Stimulated activated naive CD4-positive, alpha-beta T cell treated with Interleukin-2 at 50 U/mL for 16 hours (primary cell): ENCODE measurements around the gene CROCC2.

Experiments
- DNase-seq: peaks from one replicate; lab custom pipeline; 2025; lab: John Stamatoyannopoulos, UW

The CROCC2 gene

DNA sequence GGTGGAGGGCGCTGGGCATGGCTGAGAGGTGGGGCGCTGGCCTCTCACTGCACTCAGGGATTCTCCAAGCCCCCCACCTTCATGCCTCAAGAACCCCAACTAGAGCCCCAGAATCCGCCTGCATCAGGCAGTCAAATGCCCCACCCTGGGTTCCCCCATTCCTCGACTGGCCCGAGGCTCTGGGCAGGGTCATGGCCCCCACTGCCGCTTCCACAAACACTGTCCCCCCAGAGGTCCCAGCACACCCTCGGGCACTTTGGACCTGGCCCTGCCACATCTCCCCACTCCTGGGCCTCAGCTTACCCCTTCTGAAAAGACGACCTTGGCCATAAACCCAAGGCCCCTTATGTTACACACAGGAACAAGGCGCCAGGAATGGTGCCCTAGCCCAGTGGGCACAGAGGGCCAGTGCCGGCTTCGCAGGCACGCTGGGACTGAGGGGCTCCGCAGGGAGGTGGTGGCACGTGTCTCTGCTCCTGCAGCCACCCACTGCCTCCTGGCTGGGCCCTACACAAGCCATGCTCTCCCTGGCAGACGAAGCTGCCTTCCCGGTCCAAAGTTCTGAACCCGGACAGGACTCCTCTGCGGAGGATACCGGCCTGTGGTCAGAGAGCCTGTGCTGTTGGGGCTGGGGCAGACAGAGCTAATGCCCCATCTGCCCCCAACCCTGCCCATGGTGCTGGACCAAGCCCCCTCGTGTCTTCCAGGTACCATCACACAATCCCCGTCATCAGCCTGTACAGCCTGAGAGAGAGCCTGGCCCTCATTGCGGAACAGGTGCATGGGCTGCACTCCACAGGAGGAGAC is 30.7 kb upstream of the CROCC2 start:
- DNase-seq: no peak

DNA sequence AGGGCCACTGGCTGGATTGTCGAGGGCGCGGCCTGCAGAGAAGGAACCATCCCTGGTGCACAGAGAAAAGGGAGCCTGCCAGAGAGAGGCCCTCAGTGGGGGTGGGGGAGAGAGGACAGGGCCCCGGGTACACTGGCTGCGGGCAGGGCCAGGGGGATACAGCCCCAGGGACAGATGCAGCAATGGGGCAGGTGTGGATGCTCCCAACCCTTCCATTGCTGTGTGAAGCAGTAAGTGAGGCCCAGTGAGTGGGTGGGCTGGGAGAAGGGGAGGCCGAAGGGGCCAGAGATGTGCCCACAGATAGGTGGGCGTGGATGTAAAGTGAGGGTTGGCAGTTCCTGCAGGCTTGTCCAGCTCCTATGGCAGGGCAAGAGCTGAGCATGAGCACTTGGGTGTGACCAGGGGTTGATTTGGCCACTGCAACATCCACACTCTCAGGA is 30.1 kb upstream of the CROCC2 start:
- DNase-seq: no peak

DNA sequence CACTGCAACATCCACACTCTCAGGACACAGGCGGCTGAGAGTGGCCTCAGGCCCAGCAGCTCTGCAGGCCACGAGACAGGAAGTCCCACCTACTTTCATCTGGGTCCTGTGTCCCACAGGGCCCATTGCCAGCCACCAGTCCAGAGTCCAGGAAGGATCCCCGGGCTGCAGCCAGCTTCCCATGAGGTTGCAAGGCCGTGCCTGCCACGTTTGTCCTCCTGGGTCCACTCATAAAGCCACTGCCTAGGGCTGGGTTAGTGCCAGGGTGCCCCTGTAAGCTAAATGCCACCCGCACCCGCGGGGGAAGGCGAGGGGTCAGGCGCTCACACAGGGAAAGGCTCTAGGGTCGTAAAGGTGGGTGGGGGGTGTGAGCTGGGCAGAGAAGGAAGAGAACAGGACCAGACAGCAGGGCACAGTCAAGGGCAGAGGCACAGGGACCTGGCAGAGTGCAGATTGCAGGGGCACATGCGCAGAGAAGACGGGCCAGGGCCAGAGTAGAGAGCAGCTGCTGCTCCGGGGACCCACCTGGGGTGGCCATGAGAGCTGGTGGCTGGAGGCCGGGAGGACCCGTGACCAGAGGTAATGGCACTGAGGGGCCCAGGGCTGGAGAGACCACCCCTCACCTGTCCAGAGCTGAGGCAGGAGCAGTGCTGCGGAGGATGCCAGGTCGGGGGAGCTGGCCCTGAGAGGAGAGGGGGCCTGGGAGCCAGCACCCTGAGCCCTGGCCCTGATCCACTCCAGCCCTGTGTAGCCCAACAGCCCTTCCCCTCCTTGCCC is 29.5 kb upstream of the CROCC2 start:
- DNase-seq: no peak

- no peak for DNase-seq
Observed at GRCh38 chr2:240877460-240878340, 28.4 kb upstream of the CROCC2 start.

DNA sequence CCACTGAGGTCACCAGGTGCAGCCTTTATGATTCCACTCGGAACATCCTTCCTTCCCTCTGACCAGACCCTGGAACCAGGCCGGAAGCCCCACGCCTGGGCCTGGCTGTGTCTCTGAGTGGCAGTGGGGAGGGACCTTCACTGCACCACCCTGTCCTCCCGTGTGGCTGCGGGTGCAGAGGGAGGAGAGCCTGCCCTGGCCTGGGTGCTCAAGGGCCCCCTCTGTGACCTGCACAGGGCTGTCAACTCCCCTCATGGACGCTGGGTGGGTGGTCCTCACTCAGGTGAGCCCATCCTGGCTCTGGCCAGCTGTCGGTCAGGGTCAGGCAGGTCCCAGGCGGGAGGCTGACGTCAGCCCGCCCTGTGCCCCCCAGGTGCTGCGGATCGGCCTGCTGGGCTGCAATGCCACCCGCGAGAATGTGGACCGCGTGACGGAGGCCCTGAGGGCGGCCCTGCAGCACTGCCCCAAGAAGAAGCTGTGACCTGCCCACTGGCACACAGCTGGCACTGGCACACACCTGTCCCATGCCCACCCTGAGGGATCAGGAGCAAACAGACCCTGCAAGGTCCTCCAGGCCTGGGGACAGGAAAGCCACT is 27.7 kb upstream of the CROCC2 start:
- DNase-seq: no peak

GRCh38 chr2:240879105-240879504 is 27.0 kb upstream of the CROCC2 start:
- no peak for DNase-seq

GRCh38 chr2:240881913-240882312 is 24.2 kb upstream of the CROCC2 start:
- no peak for DNase-seq

DNA sequence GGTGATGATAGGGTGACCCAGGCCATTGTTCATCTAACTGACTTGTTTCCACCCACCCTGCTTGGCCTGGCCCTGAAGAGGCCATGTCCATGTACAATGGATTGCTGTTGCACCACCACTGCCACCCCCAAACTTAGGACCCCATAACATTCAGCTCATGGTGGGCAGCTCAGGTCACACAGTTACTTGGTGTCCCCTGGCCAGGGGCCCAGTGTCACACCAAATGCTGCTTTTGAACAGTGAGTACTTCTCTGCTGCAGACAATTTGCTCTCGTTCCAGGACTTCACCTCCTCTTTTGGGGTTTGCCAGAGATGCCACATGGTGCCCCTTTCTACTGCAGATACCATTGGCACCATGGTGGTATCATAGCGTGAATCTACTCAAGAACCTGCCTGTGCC is 21.9 kb upstream of the CROCC2 start:
- no peak for DNase-seq

DNA sequence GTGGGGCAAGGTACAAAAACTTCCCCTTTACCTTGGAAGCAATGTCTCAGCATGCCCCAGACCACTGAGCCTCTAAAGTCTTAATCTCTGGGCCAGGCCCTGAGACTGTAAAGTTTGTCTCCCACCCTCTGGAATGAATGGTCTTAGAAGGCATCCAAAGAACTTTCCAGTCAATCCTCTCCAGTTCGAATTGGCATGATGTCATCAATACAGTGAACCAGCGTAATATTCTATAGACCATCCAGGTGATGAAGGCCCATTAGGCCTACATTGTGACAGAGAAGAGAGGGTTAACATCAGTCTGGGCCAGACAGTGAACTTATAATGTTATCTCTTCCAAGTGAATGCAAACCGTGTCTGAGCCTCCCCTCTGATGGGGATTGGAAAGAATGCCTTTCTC is 21.4 kb upstream of the CROCC2 start:
- DNase-seq: no peak

DNA sequence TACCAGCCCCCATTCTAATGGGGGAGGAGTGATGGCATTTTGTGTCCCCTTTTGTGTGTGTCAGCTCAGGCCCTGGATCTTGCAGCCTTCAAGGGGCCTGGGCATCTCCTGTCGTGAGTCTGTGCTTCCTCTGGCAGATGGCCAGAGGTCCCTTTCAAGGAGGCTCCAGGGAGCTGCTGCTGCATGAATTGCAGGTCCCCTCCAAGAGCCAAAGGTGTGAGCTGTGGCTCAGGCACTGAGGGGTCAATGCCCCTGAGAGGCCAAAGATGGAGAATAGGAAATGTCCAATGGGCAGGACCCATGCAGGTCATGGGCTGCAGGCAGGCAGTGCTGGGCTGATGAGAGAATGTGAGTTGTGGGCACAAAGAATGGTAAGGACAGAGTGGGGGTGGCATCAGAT is 20.6 kb upstream of the CROCC2 start:
- DNase-seq: no peak

DNA sequence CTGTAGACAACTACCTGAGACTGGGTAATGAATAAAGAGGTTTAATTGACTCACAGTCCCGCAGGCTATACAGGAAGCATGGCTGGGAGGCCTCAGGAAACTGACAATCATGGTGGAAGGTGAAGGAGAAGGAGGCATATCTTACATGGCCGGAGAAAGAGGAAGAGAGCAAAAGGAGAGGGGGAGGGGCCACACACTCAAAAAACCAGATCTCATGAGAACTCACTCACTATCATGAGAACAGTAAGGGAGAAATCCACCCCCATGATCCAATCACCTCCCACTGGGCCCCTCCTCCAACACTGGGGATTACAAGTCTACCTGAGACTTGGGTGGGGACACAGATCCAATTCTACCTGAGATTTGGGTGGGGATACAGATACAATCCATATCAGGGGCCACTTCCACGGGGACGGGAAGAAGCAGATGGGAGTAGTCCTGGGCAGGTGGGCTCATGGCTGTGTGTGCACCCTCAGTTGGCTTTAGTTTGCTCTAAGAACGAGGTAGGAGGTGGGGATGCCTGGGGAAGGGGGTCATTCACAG is 20.0 kb upstream of the CROCC2 start:
- DNase-seq: no peak

DNA sequence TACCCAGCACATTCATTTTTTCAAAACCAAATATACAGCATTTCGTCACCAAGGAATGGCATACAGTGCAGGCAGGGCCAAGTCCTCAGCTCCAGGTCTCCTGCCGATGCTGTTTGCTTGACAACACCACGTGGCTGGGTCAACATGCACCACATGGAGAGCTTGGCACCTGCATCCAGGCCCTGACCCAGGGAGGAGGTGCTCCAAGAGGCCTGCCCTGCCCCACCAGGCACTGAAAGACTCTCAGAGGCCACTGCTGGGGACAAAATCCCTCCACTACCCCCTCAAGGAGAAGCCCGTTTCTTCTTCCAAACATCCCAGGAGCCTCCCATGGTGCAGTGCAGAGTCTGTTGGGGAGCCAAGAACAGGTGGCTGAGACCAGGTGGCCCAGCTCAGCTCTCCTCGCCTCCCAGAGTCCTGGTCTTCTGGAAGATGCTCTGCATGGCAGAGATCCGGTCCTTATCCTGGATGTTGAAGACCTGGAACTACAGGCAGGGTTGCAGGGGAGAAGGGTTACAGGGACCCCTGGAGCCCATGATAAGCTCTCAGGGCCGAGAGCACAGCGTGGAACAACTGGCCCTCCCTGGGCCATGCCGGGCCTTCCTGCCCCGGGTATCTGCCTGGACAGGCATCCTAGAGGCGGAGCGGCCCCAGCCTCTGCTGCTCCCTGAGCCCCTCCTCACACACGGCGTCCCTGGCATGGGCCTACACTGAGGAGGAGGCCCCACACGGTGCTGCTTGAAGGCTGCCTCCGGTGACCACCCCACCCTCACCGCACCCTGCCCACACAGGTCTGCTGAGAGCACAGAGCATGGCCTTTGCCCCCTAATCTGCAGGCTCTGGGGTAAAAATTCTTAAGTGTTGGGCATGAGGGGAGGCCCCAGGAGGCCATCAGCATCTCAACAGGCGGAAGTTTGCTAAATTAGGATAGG is 19.2 kb upstream of the CROCC2 start:
- no peak for DNase-seq

DNA sequence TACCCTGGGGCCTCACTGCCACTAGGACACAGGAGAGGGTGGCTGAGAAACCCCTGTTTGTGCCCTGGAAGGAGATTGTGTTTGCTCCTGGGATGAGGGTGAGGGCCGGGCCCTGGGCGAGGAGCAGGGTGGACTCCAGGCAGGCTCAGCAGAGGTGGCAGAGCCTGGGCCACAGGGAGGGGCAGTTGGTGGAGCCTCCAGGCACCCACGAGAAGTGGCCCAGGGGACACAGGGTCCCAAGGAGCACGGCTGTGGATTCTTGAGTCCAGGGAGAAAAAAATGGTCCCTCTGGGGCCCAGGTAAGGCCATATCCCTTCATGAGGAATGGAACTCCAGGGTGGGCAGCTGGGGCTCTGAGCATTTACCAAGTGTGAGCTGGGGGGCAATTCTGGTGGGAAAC is 18.5 kb upstream of the CROCC2 start:
- DNase-seq: no peak

DNA sequence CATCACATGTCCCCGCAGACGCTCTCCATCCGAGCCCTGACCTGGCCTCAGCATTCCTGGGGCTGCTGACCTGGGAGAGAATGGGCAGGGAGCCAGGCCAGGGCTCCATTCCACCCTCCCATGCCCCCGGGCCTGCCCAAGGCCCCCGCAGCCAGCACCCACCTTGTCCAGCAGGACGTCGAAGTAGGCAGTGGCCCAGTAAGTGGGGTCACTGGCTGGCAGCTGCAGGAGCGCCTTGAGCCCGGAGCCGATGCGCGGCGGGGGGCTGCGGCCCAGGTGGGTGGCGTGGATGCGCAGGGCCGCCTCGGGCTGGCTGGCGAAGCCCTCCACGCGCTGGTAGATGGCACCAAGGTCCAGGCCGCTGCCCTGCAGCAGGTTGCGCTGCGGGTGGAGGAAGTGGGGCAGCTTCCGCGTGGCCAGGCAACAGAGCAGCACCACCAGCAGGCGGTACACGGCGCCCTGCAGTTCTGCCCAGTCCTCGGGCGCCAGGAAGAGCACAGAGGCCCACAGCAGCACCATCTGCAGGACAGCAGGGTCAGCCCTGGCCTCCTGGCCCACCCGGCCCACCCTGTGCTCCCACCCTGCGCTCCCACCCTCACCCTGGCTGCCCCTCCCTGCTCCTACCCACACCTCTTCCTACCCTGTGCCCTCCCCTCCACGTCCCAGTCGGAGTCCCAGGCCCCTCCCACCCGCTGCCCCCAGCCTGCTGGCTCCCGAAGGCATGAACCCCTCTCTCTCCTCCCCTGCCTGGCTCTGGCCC is 17.8 kb upstream of the CROCC2 start:
- no peak for DNase-seq

GRCh38 chr2:240888890-240889573 is 17.1 kb upstream of the CROCC2 start:
- no peak for DNase-seq

GRCh38 chr2:240889601-240890560 is 16.3 kb upstream of the CROCC2 start:
- no peak for DNase-seq

DNA sequence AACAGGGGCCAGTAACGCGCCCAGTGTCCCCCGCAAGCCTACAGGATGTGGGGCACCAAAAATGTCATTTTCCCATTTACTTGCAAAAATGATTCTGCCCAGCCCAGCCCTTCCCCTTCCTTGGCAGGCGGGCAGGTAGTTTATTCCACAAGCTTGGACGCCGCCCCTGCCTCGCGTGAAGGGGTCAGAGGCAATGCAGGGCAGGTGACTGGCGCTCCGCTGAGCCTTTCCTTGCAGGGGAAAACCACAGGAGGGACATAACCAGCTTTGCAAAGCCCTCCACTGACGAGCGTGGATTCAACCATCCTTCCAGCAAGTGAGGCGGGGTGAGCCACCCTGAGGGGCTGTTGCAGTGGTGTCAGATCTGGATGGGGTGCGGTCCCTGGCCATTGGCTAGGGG is 15.4 kb upstream of the CROCC2 start:
- DNase-seq: no peak
